HG03139 (cell line): ENCODE results near the gene NEMF.
A peak's percentile ranks its signal among the peaks of the same experiment; 100 is the strongest.
"Not testable (repeated sequence)": the region's sequence is repeated elsewhere in the genome, so short reads cannot be mapped to it uniquely, and the experiment has no call there.

Experiments used
- ATAC-seq: cut with Tn5 transposase; IDR thresholded peaks from one replicate; pipeline ENCODE4 v1.9.1; 2021; ENCODE audit not compliant: unreplicated experiment

Gene NEMF, protein sequence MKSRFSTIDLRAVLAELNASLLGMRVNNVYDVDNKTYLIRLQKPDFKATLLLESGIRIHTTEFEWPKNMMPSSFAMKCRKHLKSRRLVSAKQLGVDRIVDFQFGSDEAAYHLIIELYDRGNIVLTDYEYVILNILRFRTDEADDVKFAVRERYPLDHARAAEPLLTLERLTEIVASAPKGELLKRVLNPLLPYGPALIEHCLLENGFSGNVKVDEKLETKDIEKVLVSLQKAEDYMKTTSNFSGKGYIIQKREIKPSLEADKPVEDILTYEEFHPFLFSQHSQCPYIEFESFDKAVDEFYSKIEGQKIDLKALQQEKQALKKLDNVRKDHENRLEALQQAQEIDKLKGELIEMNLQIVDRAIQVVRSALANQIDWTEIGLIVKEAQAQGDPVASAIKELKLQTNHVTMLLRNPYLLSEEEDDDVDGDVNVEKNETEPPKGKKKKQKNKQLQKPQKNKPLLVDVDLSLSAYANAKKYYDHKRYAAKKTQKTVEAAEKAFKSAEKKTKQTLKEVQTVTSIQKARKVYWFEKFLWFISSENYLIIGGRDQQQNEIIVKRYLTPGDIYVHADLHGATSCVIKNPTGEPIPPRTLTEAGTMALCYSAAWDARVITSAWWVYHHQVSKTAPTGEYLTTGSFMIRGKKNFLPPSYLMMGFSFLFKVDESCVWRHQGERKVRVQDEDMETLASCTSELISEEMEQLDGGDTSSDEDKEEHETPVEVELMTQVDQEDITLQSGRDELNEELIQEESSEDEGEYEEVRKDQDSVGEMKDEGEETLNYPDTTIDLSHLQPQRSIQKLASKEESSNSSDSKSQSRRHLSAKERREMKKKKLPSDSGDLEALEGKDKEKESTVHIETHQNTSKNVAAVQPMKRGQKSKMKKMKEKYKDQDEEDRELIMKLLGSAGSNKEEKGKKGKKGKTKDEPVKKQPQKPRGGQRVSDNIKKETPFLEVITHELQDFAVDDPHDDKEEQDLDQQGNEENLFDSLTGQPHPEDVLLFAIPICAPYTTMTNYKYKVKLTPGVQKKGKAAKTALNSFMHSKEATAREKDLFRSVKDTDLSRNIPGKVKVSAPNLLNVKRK

DNA sequence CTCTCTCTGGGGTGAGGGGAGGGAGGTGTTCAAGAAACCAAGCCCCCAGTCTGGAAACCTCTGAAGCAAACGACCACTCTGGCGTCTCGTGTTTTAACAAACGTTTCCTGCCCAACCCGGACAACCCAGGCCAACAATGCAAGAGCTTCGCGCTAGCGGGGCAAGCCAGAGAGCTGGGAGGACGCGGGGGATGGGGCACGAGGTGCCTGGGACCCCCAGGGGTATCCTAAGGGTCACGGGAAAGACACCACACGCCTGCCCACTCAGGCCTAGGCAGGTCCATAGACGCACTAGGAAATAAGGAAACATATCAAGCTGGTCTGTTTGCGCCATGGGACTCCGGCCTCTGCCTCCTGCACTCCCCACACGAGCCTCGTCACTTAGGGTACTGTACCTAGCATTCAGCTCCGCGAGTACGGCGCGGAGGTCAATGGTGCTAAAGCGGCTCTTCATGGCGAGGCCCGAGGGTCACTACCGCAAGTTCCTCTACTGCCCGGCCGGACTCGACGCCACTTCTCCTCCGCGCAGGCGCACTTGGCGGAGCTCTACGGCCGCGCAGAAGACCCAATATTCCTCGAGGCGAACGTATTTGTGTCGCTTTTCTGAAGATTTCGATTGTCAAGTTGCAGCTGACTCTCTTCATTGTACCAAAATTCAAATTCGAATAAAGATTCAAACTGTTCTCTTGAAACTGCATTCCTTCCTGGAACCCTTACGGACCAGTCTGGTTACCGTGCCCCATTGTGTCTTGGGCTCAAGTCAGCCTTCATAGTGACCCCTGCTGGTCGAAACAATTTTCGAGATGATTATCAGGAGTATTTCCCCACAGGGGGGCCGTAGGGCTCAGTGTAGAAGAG lies at the start of gene NEMF:
Gene NEMF, minus strand, starts transcription at position 488 of the 857 bp plus-strand sequence. Its CDS starts 35 bp downstream, at position 453.
- peak; percentile 69 for ATAC-seq

DNA sequence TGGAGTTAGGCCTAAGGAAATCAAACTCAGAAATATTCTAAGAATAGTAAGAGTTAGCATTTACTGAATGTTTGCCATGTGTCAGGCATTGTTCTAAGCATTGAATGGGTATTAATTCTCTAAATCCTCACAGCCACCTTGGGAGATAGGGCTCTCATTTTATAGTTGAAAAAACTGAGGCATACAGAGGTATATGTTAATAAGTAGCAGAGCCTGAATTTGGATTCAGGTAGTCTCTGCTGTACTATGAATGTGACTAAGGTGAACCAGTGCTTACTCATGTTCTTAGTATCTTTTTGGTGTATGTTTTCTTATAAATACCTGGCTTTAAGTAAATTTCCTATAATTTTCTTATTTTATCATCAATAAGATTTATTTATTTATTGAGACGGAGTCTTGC lies 48.4 kb upstream of the NEMF start:
- ATAC-seq = no peak

DNA sequence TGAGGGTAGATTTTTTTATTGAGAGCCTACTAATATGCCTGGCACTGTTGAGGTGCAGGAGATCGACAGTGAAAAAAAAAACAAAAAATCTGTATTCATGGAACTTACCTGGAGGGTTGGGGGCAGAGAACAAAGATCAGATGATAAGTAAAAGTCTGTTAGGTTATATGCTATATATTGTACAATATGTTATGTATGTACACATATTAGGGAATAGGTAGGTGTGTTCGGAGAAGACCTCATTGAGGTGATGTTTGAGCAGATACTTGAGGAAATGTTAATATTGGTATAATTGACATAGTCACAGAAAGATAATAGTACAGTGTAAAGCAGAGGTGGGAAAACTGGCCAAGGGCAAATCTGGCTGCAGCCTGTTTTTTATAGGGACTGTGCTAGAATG lies 45.9 kb upstream of the NEMF start:
- no peak for ATAC-seq

DNA sequence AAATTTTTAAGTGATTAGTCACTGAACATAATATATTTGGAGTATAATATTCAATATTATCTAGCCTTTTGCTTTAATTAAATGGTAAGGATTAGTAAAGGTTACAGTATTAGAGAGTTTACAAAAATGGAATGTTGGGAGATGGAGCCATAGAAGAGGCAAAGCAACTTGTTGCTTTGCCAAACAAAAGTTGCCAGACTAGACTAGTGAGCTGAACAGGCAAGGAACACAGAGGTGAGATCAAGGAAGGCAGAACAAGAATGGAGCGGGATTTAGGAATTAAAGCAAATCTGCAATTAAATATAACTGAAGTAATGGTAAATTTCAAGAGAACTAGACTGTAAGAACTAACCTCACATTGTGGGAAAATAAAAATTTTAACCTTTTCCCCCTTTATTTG lies 45.4 kb upstream of the NEMF start:
- no peak for ATAC-seq

DNA sequence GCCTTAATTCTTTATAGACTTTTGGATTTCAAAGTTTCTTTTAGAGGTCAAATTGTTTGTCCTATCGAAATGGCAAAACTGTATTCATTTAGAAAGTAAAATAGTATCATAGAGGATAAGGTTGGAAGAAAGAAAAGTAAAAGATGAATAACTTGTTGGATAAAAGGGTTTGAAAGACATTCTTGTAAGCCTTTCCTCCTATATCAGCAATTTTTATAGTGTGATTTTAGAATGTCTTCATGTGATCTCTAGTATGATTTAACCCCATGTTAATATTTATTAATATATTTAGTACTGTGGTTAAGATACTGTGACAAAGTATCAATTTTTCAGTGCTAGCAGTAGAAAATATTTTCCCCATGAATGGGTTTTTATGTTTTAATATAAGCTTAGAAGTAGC lies 44.8 kb upstream of the NEMF start:
- no peak for ATAC-seq

DNA sequence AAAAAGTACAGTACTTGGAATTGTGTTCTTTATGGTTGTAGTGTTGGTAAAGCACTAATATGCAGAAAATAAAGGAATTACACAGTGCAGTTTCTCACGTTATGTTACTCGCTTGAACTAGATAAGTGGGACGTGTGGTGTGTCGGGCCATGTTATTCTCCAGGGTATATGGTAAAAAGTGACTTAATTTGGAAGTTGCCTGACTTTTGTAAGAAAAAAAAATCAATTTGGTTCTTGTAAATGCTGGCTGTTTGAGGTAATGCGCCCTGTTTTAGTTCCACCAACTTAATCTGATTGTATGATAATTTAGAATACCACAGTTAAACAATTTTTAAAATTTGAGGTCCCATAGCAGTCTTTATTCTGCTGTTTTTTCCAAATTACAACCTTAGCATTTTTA lies 44.4 kb upstream of the NEMF start:
- no peak for ATAC-seq

DNA sequence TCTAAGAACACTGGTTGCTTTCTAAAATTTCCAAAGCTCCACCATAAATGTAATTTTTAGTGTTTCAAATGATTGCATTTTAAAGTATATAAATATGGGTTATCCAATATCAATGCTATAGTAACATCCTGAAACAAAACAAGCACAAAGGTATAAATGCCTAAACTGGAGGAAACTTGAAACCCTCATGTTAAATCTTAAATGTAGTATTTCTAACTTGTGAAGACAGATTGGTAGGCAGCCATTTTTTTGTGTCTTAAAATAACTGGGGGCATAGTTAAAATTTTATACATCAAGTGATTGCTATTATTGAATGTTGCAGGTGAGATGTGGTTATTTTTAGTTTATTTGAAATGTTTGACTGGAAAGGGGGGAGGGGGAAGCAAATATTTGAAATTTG lies 43.7 kb upstream of the NEMF start:
- not testable (repeated sequence) for ATAC-seq

DNA sequence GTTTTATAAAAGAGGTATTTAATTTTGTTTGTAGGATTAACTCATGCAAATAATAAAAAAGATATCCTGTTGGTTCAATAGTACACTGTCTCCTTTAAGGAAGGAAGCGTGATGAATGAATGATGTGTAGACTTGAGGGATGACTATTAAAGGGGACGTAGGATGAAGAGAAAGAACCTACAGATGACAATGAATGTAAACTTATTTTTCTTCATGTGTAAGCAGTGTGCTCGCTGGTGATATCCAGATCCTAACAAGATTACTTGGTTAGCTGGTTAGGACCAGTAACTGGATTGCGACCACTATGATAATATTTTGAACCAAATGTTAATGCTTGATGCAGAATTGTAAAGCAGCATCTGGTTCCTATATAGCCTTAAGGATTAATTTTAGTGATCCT lies 42.9 kb upstream of the NEMF start:
- ATAC-seq = no peak

DNA sequence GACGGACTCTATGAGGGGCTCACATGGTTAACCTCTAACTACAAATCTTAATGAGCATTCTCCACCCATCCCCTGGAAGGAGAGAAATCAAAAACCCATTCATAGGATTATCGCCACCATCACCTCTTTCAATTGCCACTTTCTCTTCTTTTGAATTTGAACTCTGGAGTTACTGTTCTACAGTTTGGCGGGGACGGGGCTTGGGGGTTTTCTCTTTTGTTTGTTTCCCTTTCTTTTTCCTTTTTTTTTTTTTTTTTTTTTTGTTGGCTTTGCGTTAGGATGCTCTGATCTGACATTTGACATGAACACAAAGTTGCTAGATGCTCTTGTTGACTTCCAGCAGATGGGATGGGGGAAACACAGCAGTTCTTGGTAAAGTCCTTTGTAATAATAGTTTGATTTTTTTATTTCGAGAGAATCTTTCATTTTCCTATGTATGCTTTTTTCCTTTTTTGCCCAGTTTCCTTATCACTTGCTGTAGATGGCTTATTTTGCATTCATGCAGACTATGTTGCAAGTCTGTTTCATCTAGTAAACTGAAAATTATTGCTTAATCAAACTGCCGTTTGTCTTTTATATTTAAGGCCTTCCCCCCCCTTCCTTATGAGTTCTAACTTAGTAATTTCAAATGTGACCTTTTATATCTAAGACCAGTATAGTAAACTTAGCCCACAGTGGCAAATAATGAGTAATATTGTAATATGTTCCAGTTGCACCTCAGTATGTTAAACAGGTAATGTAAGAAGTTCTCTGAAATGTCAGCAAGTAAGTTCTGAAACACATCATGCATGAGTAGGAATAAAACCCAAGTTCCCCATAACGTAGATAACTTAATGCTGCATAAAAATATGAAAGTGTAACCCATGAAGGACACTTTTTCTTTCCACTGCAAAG lies 41.9 kb upstream of the NEMF start:
- not testable (repeated sequence) for ATAC-seq

DNA sequence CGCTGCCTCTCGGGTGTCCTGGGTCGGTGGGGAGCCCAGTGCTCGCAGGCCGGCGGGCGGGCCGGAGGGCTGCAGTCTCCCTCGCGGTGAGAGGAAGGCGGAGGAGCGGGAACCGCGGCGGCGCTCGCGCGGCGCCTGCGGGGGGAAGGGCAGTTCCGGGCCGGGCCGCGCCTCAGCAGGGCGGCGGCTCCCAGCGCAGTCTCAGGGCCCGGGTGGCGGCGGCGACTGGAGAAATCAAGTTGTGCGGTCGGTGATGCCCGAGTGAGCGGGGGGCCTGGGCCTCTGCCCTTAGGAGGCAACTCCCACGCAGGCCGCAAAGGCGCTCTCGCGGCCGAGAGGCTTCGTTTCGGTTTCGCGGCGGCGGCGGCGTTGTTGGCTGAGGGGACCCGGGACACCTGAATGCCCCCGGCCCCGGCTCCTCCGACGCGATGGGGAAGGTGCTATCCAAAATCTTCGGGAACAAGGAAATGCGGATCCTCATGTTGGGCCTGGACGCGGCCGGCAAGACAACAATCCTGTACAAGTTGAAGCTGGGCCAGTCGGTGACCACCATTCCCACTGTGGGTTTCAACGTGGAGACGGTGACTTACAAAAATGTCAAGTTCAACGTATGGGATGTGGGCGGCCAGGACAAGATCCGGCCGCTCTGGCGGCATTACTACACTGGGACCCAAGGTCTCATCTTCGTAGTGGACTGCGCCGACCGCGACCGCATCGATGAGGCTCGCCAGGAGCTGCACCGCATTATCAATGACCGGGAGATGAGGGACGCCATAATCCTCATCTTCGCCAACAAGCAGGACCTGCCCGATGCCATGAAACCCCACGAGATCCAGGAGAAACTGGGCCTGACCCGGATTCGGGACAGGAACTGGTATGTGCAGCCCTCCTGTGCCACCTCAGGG lies 41.0 kb upstream of the NEMF start:
- peak; percentile 31 for ATAC-seq

DNA sequence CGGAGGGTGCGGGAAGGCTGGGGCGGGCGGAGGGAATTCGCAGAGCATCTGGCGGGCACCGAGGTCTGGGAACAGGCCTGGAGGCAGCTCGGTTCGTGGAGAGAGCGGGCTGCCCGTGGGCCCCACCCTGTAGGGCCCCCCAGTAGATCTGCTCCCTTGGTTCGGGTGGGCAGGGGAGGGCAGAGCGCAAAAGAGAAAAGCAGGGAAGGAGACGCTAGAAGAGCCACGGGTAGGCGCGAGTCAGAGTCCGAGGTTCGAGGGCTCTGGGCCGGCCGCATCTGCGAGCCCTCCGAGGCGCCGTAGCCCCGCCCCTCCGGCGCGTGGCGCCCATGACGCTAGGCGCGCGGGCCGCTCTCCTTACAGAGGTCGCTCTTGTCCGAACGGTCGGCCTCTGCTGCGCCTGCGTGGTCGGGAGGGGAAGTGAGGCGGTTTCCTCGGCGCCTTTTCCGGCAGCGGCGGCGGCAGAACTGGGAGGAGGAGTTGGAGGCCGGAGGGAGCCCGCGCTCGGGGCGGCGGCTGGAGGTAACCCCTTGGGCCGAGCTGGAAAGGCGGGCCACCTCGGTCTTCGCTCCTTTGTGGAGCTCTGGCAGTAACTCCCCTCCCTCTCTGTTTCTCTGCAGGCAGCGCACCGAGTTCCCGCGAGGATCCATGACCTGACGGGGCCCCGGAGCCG lies 40.2 kb upstream of the NEMF start, which contains the start of gene ARF6:
Gene ARF6, plus strand, starts transcription at position 447 of the 673 bp plus-strand sequence. CDS start 655 bp downstream, outside the sequence.
- ATAC-seq = peak; percentile 84

DNA sequence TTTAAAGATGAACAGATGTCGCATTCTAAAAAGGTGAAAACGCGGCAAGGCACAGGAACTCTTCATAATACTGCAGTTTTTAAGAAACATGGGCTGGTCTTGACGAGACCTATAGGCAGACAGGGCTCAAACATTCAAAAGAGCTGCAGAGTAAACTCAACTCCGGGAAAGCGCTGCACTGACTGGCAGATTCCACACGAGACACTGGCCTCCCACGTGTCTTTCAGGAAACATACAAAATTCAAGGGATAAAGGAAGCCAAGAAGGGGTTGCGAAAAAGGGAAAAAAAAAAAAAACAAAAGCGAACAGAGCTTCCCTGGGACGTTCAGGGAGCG lies 39.7 kb upstream of the NEMF start:
- ATAC-seq = no peak

DNA sequence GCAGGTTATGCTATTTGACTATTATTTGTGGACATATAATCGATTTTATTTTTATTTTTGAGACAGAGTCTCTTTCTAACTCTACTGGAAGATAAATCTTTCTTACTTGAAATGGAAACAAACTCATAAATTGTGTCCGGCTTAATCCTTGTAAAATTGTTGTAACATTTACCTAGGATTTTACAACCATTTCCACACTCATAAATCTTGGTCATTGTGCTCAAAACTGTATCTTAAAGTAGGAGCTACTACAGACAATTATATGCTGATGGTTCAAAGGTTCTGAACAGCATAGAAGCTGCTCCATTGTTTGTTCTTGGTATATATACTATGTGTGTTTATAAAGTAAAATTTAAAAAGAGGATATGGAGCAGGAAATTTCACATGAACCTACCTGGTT lies 35.7 kb upstream of the NEMF start:
- ATAC-seq = no peak

DNA sequence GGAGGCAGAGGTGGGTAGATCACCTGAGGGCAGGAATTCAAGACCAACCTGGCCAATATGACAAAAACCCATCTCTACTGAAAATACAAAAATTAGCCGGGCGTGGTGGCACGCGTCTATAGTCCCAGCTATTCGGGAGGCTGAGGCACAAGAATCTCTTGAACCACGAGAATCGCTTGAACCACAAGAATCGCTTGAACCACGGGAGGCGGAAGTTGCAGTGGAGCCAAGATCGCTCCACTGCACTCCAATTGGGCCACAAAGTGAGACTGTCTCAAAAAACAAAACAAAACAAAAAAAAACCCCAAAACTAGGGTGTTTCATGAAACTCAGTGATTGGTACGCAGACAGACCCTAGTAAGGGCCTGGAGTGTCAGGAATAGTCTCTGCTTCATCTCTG lies 33.9 kb upstream of the NEMF start:
- no peak for ATAC-seq

DNA sequence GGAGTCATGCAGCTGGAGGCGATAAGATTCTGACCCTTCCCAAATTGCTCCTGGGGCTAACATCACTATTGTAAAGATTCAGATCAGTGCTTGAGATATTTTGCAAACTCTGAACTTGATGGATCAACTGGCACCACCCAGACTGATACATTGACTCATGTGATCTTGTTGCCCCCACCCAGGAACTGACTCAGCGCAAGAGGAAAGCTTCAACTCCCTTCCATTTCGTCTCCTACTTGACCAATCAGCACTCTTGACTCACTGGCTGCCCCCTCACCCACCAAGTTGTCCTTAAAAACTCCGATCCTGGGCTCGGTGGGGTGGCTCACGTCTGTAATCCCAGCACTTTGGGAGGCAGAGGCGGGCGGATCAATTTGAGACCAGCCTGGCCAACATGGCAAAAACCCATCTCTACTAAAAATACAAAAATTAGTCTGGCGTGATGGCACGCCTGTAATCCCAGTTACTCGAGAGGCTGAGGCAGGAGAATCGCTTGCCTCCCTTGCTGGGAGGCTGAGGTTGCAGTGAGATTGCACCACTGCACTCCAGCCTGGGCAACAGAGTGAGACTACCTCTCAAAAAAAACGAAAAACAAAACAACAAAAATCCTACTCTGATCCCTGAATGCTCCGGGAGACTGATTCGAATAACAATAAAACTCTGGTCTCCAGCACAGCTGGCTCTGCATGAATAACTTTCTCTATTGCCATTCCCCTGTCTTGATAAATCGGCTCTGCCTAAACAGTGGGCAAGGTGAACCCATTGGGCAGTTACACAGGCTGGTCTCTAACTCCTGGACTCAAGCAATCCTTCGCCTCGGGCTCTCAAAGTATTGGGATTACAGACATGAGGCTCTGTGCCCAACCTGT lies 30.5 kb upstream of the NEMF start:
- no peak for ATAC-seq

DNA sequence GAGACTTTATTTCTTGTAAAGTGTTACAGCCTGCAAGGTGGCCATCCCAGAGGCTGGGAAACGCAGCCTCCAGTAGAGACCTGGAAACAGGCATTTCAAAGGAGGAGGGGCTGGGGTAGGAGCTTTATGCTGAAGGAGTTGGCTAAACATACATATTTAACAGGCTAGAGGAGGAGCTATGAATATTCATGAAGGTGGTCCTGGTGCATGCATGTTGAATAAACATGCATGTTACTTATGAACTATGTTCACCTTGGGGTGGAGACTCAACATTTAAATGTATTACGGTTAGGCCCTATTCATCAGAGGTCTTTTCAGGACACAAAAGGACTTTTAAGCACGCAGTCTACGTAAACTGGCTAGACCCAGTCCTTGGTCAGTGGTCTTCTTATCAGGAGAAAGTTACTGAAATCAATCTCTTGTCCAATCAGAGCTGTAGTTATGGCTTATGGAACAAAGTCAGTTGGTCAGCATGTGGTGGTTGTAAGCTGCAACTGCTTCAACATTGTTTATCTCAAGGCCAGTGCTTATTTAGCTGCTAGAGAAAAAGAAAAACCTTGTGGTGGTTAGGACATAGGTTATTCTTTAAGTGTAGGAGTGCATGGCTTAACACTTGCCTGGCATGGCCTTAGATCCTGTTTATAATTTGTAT lies 28.9 kb upstream of the NEMF start:
- ATAC-seq = no peak
